ENCODE data around the gene INF2.
A peak's percentile ranks its signal among the peaks of the same experiment; 100 is the strongest.

Gene INF2

GRCh38 chr14:104721505-104722431 lies 32.4 kb downstream of the INF2 start:
- no peak for TF ChIP-seq CTCF (IDR thresholded peaks at IDR 0.05; ENCODE audit: low read depth, low read length)
- DNase-seq (ENCODE audit: low read depth, low spot score), result no peak
- H3K4me3 ChIP-seq (ENCODE audit: low read depth, low read length), result no peak overlapping the region
- in situ Hi-C loops (cut with HindIII; ENCODE audit: low sequenced_read_pairs), result no loop called here

GRCh38 chr14:104722938-104723650 lies 33.7 kb downstream of the INF2 start:
- no peak for TF ChIP-seq CTCF (IDR thresholded peaks at IDR 0.05; ENCODE audit: low read depth, low read length)
- in situ Hi-C loops (cut with HindIII; ENCODE audit: low sequenced_read_pairs), result no loop called here
- no peak overlapping the region for H3K4me3 ChIP-seq (ENCODE audit: low read depth, low read length)

GRCh38 chr14:104723651-104724406 lies 34.4 kb downstream of the INF2 start, which contains the start of gene ADSS1:
Gene ADSS1, plus strand, starts transcription at chr14:104724229. Its CDS starts 42 bp downstream, at chr14:104724271.
- peak within 1 kb of the TSS; percentile 31 for H3K4me3 ChIP-seq (ENCODE audit: low read depth, low read length)
- in situ Hi-C loops (cut with HindIII; ENCODE audit: low sequenced_read_pairs), result no loop called here
- peak; percentile 66 for TF ChIP-seq CTCF (IDR thresholded peaks at IDR 0.05; ENCODE audit: low read depth, low read length)
- no peak for DNase-seq (ENCODE audit: low read depth, low spot score)

More at GRCh38 chr14:104722938-104723650, 33.7 kb downstream of the INF2 start:
- no peak for DNase-seq (ENCODE audit: low read depth, low spot score)

- H3K4me3 ChIP-seq (ENCODE audit: low read depth, low read length), result peak overlapping the region; percentile 24
- in situ Hi-C loops (cut with HindIII; ENCODE audit: low sequenced_read_pairs), result no loop called here
- no peak for TF ChIP-seq CTCF (IDR thresholded peaks at IDR 0.05; ENCODE audit: low read depth, low read length)
- DNase-seq (ENCODE audit: low read depth, low spot score), result no peak
Measured at GRCh38 chr14:104724407-104724980, 35.1 kb downstream of the INF2 start.

GRCh38 chr14:104724981-104725771 lies 35.8 kb downstream of the INF2 start:
- peak; percentile 32 for TF ChIP-seq CTCF (IDR thresholded peaks at IDR 0.05; ENCODE audit: low read depth, low read length)
- H3K4me3 ChIP-seq (ENCODE audit: low read depth, low read length), result peak overlapping the region; percentile 24
- DNase-seq (ENCODE audit: low read depth, low spot score), result peak; percentile 33
- in situ Hi-C loops (cut with HindIII; ENCODE audit: low sequenced_read_pairs), result no loop called here
